Retinal pigment epithelial cell (primary cell): ENCODE measurements around the gene SEMA5A.

ENCODE experiments used
- DNase-seq: peaks from one replicate; pipeline ENCODE4 v3.0.0-alpha.2; 2010; ENCODE audit warnings: low read depth
- H3K4me3 ChIP-seq: 2 replicates; pipeline ENCODE4 v1.5.1; 2011; ENCODE audit warnings: mild to moderate bottlenecking, low read length, control low read depth, moderate library complexity
- CTCF ChIP-seq: conservative IDR thresholded peaks from 2 replicates; pipeline ENCODE4 v1.5.1; 2011; ENCODE audit warnings: low read depth, low read length, control low read depth, inconsistent platforms

Gene SEMA5A

GRCh38 chr5:9183992-9184391 lies 361.9 kb downstream of the SEMA5A start:
- H3K4me3 ChIP-seq, result no peak overlapping the region
- no peak for DNase-seq
- TF ChIP-seq CTCF, result no peak

GRCh38 chr5:9182899-9183695 lies 362.8 kb downstream of the SEMA5A start:
- no peak for TF ChIP-seq CTCF
- DNase-seq, result no peak
- H3K4me3 ChIP-seq, result no peak overlapping the region

- H3K4me3 ChIP-seq, result no peak overlapping the region
- no peak for TF ChIP-seq CTCF
- no peak for DNase-seq
Measured at GRCh38 chr5:9176641-9177040, 369.2 kb downstream of the SEMA5A start.

GRCh38 chr5:9174446-9174845 lies 371.4 kb downstream of the SEMA5A start:
- no peak overlapping the region for H3K4me3 ChIP-seq
- no peak for DNase-seq
- no peak for TF ChIP-seq CTCF

- no peak for DNase-seq
- TF ChIP-seq CTCF, result no peak
- H3K4me3 ChIP-seq, result no peak overlapping the region
Measured at GRCh38 chr5:9173281-9174048, 372.4 kb downstream of the SEMA5A start.

- H3K4me3 ChIP-seq, result no peak overlapping the region
- no peak for TF ChIP-seq CTCF
- no peak for DNase-seq
Measured at GRCh38 chr5:9170026-9170425, 375.8 kb downstream of the SEMA5A start.

- no peak overlapping the region for H3K4me3 ChIP-seq
- TF ChIP-seq CTCF, result no peak
- DNase-seq, result no peak
Measured at GRCh38 chr5:9169557-9169902, 376.3 kb downstream of the SEMA5A start.
